Activated T-cell treated with anti-CD3 and anti-CD28 coated beads, Interleukin-2, amount 50 U/mL, for 1 hour (primary cell): ENCODE data around the gene CDH9.
"Not testable (repeated sequence)": the region's sequence is repeated elsewhere in the genome, so short reads cannot be mapped to it uniquely, and the experiment has no call there.

Experiments used
- DNase-seq: peaks from one replicate; pipeline ENCODE4 v3.0.0-alpha.2; 2020

Gene CDH9

GRCh38 chr5:26948921-26949320, 89.5 kb downstream of the CDH9 start:
- no peak for DNase-seq

- DNase-seq, result no peak
Observed at GRCh38 chr5:26945901-26946300, 92.5 kb downstream of the CDH9 start.

GRCh38 chr5:26942481-26942880, 95.9 kb downstream of the CDH9 start:
- no peak for DNase-seq

DNA sequence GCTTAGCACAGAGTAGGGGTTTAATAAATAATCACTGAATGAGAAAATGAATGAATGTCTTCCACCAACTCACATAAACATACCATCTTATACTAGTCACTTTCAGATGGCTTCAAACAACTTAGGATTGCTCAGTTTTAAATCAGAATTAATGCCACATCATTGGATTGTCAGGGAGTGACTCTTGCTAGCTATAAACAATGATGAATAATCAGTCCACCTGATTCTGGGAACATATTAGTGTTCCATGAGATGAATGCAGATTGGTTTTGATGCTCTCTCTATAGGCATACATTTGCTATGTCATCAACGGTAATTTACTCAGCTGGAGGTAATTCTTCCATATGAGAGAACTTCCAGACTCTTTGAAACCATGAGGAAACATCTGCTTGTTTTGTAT, 97.4 kb downstream of the CDH9 start:
- no peak for DNase-seq

DNA sequence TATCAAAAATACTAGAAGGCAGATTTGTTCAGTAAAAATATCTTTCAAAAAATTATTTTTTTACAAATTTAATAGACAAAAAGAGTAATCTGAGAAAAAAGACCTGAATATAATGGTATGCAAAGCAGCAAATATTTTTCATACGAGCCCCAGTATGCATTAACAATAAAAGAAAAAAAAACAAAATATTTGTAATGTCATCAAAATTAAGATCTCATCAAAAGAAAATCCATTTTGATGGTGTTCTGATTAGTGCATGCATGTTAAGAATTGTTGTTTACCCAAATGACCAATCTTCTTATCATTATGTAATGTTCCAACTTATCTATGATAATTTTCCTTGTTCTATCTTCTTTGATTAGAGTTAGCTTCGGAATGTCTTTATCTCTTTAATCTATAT, 106.1 kb downstream of the CDH9 start:
- DNase-seq, result no peak

DNA sequence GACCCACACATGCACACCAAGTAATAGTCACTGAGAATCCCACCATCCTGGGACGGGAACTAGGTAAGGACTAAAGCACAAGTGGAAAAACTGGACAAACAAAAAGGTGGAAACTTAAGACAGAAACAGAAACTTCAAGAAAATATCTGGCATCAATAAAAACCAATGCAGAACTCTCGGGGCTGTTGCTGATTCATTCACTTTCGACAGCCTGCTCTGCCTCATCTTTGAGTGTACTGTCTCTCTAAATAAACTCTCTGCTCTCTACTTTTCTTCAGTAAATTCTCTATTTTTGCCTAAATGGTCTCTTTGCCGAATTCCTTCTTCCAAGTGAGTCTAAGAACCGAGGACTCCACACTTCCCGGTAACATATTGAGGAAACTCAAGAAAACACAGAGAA, 116.9 kb downstream of the CDH9 start:
- DNase-seq, result no peak

GRCh38 chr5:26903469-26903868, 134.9 kb downstream of the CDH9 start:
- DNase-seq, result no peak

DNA sequence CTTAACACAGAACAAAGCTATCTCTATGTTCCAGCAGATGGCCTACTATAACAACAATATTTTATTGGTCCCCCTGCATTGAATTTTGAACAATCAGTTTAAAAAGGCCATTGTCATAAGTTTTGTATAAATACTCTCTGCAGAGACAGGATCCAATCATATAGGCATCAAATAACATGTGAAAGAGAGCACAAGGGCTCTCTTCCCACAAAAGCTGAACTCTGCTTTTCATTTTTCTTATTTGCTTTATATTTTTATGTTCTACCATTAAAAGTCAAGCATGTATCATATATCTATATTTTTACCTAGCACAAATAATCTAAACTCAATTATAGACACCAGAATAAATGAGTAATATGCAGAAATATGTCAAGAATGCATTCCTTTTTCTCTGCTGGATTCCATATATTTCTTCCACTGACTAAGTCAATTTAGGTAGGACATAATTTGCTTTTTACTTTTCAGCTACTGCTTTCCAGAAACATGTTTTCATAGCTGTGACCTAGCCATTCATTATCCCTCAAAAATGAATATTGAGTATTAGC, 143.6 kb downstream of the CDH9 start:
- no peak for DNase-seq

DNA sequence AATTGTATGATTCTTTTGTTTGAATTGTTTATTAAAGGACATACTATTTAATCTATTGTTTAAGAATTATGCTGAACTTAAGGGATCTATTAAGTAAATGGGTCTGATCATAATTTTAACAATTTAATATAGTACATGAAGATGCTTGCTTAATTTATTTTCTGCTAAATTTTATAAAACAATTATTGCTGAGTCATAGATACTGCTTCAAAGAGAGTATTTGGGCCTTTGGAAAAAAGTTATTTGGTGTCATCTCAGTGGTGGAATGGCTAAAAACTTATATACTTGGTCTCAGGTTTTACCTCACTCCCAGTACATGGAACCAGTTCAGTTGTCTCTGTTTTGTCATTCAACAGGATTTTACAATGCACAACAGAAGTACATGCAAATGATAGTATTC, 145.3 kb downstream of the CDH9 start:
- DNase-seq, result no peak

GRCh38 chr5:26889815-26890214, 148.6 kb downstream of the CDH9 start:
- DNase-seq, result no peak

DNA sequence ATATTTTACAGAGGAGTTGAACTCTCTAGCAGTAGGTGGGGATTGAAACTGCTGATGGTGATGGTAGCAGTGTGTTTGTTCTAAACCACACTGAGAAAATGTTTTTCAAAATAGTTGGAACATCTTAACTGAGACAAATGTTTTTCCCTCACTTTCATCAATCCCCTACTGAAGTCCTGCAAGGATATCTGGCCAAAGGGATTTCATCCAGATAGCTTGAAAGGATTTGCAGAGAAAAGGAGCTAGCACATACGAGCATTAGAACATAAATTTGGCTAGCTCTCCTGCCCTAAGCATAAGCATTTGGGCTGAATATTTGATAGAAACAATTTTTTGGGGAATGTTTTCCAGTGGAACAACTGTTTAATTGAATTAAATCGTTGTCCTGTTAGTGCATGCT, 153.9 kb downstream of the CDH9 start:
- no peak for DNase-seq

DNA sequence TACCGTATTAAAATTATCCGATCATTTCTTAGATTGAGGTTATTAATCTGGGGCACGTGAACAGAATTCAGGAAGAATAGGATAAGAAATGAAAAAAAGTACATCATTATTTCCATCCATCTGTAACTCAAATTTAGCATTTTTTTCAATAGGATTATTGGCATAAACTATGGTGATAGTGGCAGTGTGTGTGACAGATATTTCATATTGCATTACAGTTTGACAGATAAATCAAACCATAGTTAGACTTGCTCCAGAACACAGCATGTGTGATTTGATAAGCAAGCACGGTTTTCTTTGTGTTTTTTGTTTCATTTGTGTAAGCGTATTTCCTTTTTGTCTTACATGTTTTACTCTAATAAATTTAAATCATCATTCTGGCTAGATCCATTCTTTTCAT, 155.0 kb downstream of the CDH9 start:
- no peak for DNase-seq

- DNase-seq, result no peak
Observed at GRCh38 chr5:26881901-26882300, 156.5 kb downstream of the CDH9 start.

- no peak for DNase-seq
Observed at GRCh38 chr5:26877154-26877553, 161.2 kb downstream of the CDH9 start.

GRCh38 chr5:26872337-26872736, 166.0 kb downstream of the CDH9 start:
- no peak for DNase-seq

- no peak for DNase-seq
Observed at GRCh38 chr5:26869781-26870180, 168.6 kb downstream of the CDH9 start.

- no peak for DNase-seq
Observed at GRCh38 chr5:26868504-26868903, 169.9 kb downstream of the CDH9 start.

DNA sequence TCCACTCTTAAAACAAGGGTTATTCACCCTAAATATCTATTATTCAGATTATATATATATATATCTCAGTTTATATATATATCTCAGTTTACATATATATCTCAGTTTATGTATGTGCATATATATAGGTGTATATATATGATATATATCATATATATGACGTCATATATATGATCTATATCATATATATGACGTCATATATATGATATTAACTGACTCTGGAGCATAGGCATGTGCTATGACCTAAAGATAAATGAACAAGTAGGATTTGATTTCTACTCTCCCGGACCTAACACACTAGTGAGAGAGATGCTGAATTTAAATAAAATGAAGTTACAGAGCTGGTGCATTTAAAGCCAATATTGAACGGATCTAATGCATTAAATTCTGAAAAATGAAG, 174.3 kb downstream of the CDH9 start:
- no peak for DNase-seq

GRCh38 chr5:26856238-26856637, 182.1 kb downstream of the CDH9 start:
- no peak for DNase-seq

DNA sequence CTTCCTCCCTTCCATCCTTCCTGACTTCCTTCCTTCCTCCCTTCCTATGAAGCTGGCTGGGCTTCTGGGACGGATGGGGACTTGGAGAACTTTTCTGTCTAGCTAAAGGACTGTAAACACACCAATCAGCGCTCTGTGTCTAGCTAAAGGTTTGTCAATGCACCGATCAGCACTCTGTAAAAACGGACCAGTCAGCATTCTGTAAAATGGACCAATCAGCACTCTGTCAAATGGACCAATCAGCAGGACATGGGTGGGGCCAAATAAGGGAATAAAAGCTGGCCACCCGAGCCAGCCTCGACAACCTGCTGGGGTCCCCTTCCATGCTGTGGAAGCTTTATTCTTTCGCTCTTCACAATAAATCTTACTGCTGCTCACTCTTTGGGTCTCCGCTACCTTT, 185.9 kb downstream of the CDH9 start:
- not testable (repeated sequence) for DNase-seq

DNA sequence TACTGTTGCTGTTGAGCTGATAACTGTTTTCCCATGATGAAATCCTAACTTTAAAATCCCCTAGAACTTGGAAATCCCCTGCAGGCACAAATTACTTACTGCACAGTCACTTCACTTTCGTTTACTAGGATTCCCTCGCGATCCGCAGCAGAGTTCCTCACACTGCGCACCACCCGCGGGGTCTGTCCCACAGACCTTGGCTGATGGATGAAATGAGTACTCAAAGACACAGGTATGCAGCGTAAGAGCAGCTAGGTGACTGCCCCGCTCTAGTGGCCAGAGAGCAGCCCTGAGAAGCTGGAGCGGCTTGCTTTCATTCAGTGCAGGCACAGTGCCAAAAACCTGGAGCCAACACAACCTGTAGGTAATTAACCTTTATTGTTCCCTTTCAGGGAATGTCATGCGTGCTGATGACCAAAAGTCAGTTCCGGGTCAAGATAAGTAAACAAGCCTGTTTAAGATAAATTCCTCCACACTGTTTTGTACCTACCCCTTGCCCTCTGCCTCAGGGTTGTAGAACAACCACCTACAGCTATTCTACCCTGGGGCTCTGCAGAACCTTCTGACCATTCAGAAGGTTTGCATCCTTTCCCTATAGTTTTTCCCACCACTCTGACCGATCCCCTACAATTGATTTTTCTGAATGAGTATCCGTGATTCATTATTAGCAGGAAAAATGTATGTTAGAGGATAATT, 191.2 kb downstream of the CDH9 start:
- DNase-seq, result no peak

DNA sequence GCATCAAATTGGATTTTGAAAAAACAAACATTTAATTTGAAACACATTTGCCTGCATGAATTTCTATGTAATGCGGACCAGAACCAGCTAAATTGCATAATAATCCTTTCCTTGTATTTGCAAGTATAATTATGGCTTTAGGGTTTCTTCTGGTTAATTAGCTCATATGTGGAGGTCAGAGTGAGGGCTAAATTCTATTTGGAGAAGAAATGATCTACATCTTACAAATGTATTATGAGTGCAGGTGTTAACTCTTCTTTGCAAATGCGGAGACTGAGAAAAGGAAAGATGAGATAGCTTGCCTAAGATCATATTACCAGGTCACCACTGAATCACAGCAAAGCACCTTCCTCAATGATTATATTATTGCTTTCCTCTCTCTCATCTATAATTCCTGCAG, 194.7 kb downstream of the CDH9 start:
- DNase-seq, result no peak

DNA sequence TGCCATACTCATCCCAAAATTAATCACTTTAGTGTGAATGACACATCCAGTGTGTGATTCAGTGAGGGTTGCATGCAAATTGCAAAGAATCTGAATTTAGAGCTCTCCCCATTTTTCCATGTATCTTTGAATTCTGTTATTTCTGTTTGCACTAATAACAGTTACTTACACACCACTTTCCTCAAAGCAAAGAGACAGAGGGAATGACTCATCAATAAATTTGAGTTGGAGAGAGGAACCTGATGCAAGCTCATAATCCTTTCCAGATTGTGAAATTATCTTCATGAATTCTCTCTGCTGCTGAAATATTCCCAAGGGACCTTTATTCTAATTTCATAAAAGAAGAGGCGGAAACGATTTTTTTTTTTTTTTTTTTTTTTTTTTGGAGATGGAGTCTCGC, 204.8 kb downstream of the CDH9 start:
- DNase-seq, result no peak
